Endothelial cell of umbilical vein (primary cell): ENCODE measurements around the gene EIF2D. TPM values are rescaled to one million over a fixed set of nuclear protein-coding genes. Genes with fewer than 3 reads are reported as not detected.

Experiments
- BruUV-seq: library from RNA; stranded (reverse); fragments of 400-500 nt; replicated peaks from 2 replicates; lab custom pipeline; 2021; lab: Mats Ljungman, UMichigan
- CTCF ChIA-PET: fragments of 300-600, 350-600 bp; sonication (Branson Sonifier 250); formaldehyde crosslinking; loops from one replicate; lab custom pipeline; 2021; ENCODE audit warnings: antibody characterized with exemption, inconsistent platforms; lab: Charles Lee
- POLR2A ChIA-PET: fragments of 300-600, 350-600 bp; sonication (Branson Sonifier 250); formaldehyde crosslinking; loops from one replicate; lab custom pipeline; 2021; ENCODE audit warnings: antibody characterized with exemption, inconsistent platforms; lab: Charles Lee
- DNase-seq: peaks from one replicate; pipeline ENCODE4 v3.0.0-alpha.2; 2011; ENCODE audit warnings: low read depth, low spot score
- FAIRE-seq: peaks from 2 replicates; lab custom pipeline; 2011; peaks lifted over from hg19 to GRCh38; lab: Jason Lieb, UNC
- H2AFZ ChIP-seq: 2 replicates; pipeline ENCODE4 v1.6.0; 2012; ENCODE audit warnings: low read depth, low read length, control low read depth, inconsistent platforms
- H3K27ac ChIP-seq: 2 replicates; pipeline ENCODE4 v1.5.1; 2011; ENCODE audit warnings: low read depth, mild to moderate bottlenecking, control low read depth, low read length, moderate library complexity; ENCODE audit not compliant: insufficient read depth
- H3K27me3 ChIP-seq, 2 experiments: 2 replicates each; pipeline versions ENCODE4 v1.6.0 to v1.6.1; 2011; ENCODE audit warnings: low read length in 2 of 2, mixed read lengths in 1 of 2; ENCODE audit not compliant: control insufficient read depth in 2 of 2, insufficient read depth in 2 of 2
- H3K36me3 ChIP-seq, 2 experiments: 2 replicates in 1 of 2; 3 replicates in 1 of 2; pipeline ENCODE4 v1.5.1; 2011; ENCODE audit warnings: low read length in 2 of 2, mild to moderate bottlenecking in 1 of 2, moderate library complexity in 1 of 2; ENCODE audit not compliant: control insufficient read depth in 2 of 2, insufficient read depth in 2 of 2; ENCODE audit errors: extremely low read depth in 1 of 2
- H3K4me1 ChIP-seq: 3 replicates; pipeline ENCODE4 v1.5.1; 2011; ENCODE audit warnings: mild to moderate bottlenecking, low read length; ENCODE audit not compliant: control insufficient read depth, insufficient read depth; ENCODE audit errors: extremely low read depth
- H3K4me2 ChIP-seq: 2 replicates; pipeline ENCODE4 v1.6.1; 2011; ENCODE audit warnings: low read length, control low read depth, mixed read lengths; ENCODE audit not compliant: insufficient read depth
- H3K4me3 ChIP-seq, 3 experiments: fragments of 200-600 bp in 1 of 3; sonication (generic), shearing (Covaris generic) in 1 of 3; replicated peaks in 1 of 3; 2 replicates each; pipeline ENCODE4 v1.5.1; 2011 to 2016; ENCODE audit warnings: control low read depth in 3 of 3, low read length in 3 of 3, mild to moderate bottlenecking in 2 of 3, inconsistent platforms in 1 of 3, low read depth in 1 of 3, moderate library complexity in 1 of 3; ENCODE audit not compliant: insufficient read depth in 1 of 3
- H3K79me2 ChIP-seq: 2 replicates; pipeline ENCODE4 v1.6.0; 2012; ENCODE audit warnings: low read length, inconsistent platforms; ENCODE audit not compliant: control insufficient read depth, insufficient read depth
- H3K9ac ChIP-seq: replicated peaks from 2 replicates; pipeline ENCODE3; 2011; ENCODE audit warnings: low read length, control low read depth; ENCODE audit not compliant: insufficient read depth; ENCODE audit errors: extremely low read depth
- H3K9me1 ChIP-seq: replicated peaks from 3 replicates; pipeline ENCODE4 v1.6.0; 2011; ENCODE audit warnings: mild to moderate bottlenecking, low read length; ENCODE audit not compliant: control insufficient read depth, insufficient read depth; ENCODE audit errors: extremely low read depth
- H3K9me3 ChIP-seq: replicated peaks from 2 replicates; pipeline ENCODE4 v1.5.1; 2012; ENCODE audit warnings: low read length, inconsistent platforms; ENCODE audit not compliant: control insufficient read depth, insufficient read depth
- H4K20me1 ChIP-seq: replicated peaks from 2 replicates; pipeline ENCODE3; 2011; ENCODE audit warnings: mild to moderate bottlenecking, low read length; ENCODE audit not compliant: control insufficient read depth, insufficient read depth; ENCODE audit errors: extremely low read depth
- CTCF ChIP-seq, 2 donors: IDR thresholded peaks; 1 replicate in 1 of 2; 2 replicates in 1 of 2; pipeline ENCODE4 v1.5.1; 2011; ENCODE audit warnings: low read length in 2 of 2, mild to moderate bottlenecking in 2 of 2, moderate library complexity in 2 of 2, control low read depth in 1 of 2, inconsistent platforms in 1 of 2, low read depth in 1 of 2; ENCODE audit not compliant: insufficient read depth in 1 of 2; ENCODE audit errors: extremely low read depth in 1 of 2
- EZH2 ChIP-seq: IDR thresholded peaks from 2 replicates; pipeline ENCODE4 v1.6.1; 2012; ENCODE audit warnings: borderline replicate concordance, low read depth, mild to moderate bottlenecking, moderate library complexity, low read length, inconsistent platforms; ENCODE audit not compliant: severe bottlenecking
- FOS ChIP-seq: IDR thresholded peaks from 2 replicates; pipeline ENCODE4 v1.6.1; 2011; ENCODE audit warnings: mild to moderate bottlenecking, low read length, moderate library complexity, borderline replicate concordance; ENCODE audit not compliant: insufficient read depth
- GATA2 ChIP-seq: IDR thresholded peaks from 2 replicates; pipeline ENCODE4 v1.7.0; 2011; ENCODE audit warnings: low read depth, mild to moderate bottlenecking, moderate library complexity, mixed read lengths, low read length; ENCODE audit not compliant: insufficient read length, insufficient read depth
- JUN ChIP-seq: IDR thresholded peaks from 2 replicates; pipeline ENCODE4 v1.6.1; 2011; ENCODE audit warnings: borderline replicate concordance, low read depth; ENCODE audit not compliant: insufficient read length, insufficient read depth
- MAX ChIP-seq: IDR thresholded peaks from 2 replicates; pipeline ENCODE4 v1.6.1; 2011; ENCODE audit not compliant: insufficient read depth, insufficient read length
- MYC ChIP-seq: IDR thresholded peaks from one replicate; pipeline ENCODE4 v1.6.1; 2011; ENCODE audit warnings: mild to moderate bottlenecking, low read depth, low read length
- POLR2A ChIP-seq: IDR thresholded peaks from 2 replicates; pipeline ENCODE4 v1.6.1; 2012; ENCODE audit warnings: low read depth, mild to moderate bottlenecking, control low read depth, low read length
- POLR2AphosphoS5 ChIP-seq: IDR thresholded peaks from 2 replicates; pipeline ENCODE4 v1.6.1; 2012; ENCODE audit warnings: low read depth, mild to moderate bottlenecking, control low read depth, low read length, moderate library complexity; ENCODE audit not compliant: insufficient read depth
- dilution Hi-C: fragments of 300-500 bp; cut with MboI; formaldehyde crosslinking; loops from one replicate; pipeline ENCODE4 v1.15.0; 2019; ENCODE audit warnings: low sequenced_read_pairs; ENCODE audit not compliant: extremely low pct_ligation_motif_present
- intact Hi-C: fragments of 100-400 bp; cut with micrococcal nuclease; formaldehyde crosslinking; loops from one replicate; pipeline ENCODE4 v1.10.0; 2022
- polyA plus RNA-seq, 4 experiments: library from polyadenylated mRNA; depleted of rRNA in 3 of 4; stranded (reverse) in 3 of 4; unstranded in 1 of 4; fragments of >200 nt; gene quantifications; 2 replicates each; pipeline versions ENCODE4 v1.2.1 to v1.2.3, GENCODE V29; 2011 to 2012; ENCODE audit warnings: missing spikeins in 1 of 4
- total RNA-seq: library from RNA; stranded (reverse); gene quantifications from 2 replicates; pipeline ENCODE4 v1.2.3, GENCODE V29; 2021

The EIF2D gene
- total and polyA plus RNA-seq, 2 donors (not counting 3 experiments of a cell fraction or from before 2014, with no cell fraction given): 48.0 to 54.1 TPM

- Histone ChIP-seq H3K9me1 (no peaks in the 10 kb centered on the region), H3K27me3 (peaks cover 45 to 50% of the 10 kb centered on the region in 2 experiments), H3K9me3 (no peaks in the 10 kb centered on the region), H3K4me3 (no peak overlapping the region), H3K27ac (no peak overlapping the region), H3K4me1 (no peaks in the 10 kb centered on the region), H3K4me2 (no peak overlapping the region), H3K36me3 (no peaks in the 10 kb centered on the region), H3K9ac (no peak overlapping the region), H2AFZ (no peak overlapping the region), H4K20me1 (no peaks in the 10 kb centered on the region), H3K79me2 (no peaks in the 10 kb centered on the region)
- CTCF ChIA-PET: interaction anchor here (1.4 to 3.2 kb wide), 5 partner anchors 11 to 73 kb away, joined by 4 to 18 read pairs (median 4); no protein-coding TSS in a partner anchor
- no peak for TF ChIP-seq MAX
- no peak for TF ChIP-seq POLR2AphosphoS5
- no peak for TF ChIP-seq GATA2
- no peak for TF ChIP-seq POLR2A
- no peak for TF ChIP-seq CTCF (IDR thresholded peaks at IDR 0.05; ENCODE audit: extremely low read depth in 1 of 2, insufficient read depth in 1 of 2, low read depth in 1 of 2, low read length in 2 of 2)
- no peak for TF ChIP-seq EZH2
- no peak for TF ChIP-seq MYC
- no peak for TF ChIP-seq JUN
- no peak for TF ChIP-seq FOS
- DNase-seq (no peak), FAIRE-seq (no peak)
- POLR2A ChIA-PET: no interaction called here
- intact Hi-C loops: no loop called here
- no TSS peak for BruUV-seq
- dilution Hi-C loops: no loop called here
Measured at GRCh38 chr1:206551986-206552326, 60.3 kb downstream of the EIF2D start.
